GM20000 (cell line): ENCODE data around the gene CTDSPL.

Source experiments
- DNase-seq: peaks from one replicate; pipeline ENCODE4 v3.0.0; 2012; ENCODE audit warnings: low spot score
- CTCF ChIP-seq: IDR thresholded peaks from 2 replicates; pipeline ENCODE4 v1.5.1; 2012; ENCODE audit warnings: mild to moderate bottlenecking, control low read depth; ENCODE audit errors: extremely low read depth, missing control alignments

Gene CTDSPL

GRCh38 chr3:37980462-37981347 lies 119.0 kb downstream of the CTDSPL start:
- no peak for TF ChIP-seq CTCF
- DNase-seq: no peak

GRCh38 chr3:37981348-37981664 lies 119.6 kb downstream of the CTDSPL start:
- DNase-seq: no peak
- no peak for TF ChIP-seq CTCF

GRCh38 chr3:37982331-37982730 lies 120.7 kb downstream of the CTDSPL start:
- DNase-seq: no peak
- no peak for TF ChIP-seq CTCF

- TF ChIP-seq CTCF: no peak
- no peak for DNase-seq
These were observed 122.4 kb downstream of the CTDSPL start for GRCh38 chr3:37984051-37984450.

GRCh38 chr3:37984596-37984995 lies 122.9 kb downstream of the CTDSPL start:
- no peak for TF ChIP-seq CTCF

GRCh38 chr3:37985637-37986320 lies 124.1 kb downstream of the CTDSPL start:
- TF ChIP-seq CTCF: no peak
- DNase-seq: no peak

More at GRCh38 chr3:37984596-37984995, 122.9 kb downstream of the CTDSPL start:
- no peak for DNase-seq
